HEK293T (cell line): ENCODE measurements around the gene MVB12B.

ENCODE experiments used
- BHLHE40 ChIP-seq: fragments of 450-650 bp; IDR thresholded peaks from 2 replicates; pipeline ENCODE4 v1.6.1; 2016; ENCODE audit warnings: mild to moderate bottlenecking, moderate library complexity, borderline replicate concordance
- L3MBTL2 ChIP-seq: fragments of 450-650 bp; conservative IDR thresholded peaks from 2 replicates; pipeline ENCODE4 v1.6.1; 2016; ENCODE audit warnings: mild to moderate bottlenecking
- SP1 ChIP-seq: fragments of 450-650 bp; IDR thresholded peaks from 2 replicates; pipeline ENCODE4 v1.6.1; 2017

DNA sequence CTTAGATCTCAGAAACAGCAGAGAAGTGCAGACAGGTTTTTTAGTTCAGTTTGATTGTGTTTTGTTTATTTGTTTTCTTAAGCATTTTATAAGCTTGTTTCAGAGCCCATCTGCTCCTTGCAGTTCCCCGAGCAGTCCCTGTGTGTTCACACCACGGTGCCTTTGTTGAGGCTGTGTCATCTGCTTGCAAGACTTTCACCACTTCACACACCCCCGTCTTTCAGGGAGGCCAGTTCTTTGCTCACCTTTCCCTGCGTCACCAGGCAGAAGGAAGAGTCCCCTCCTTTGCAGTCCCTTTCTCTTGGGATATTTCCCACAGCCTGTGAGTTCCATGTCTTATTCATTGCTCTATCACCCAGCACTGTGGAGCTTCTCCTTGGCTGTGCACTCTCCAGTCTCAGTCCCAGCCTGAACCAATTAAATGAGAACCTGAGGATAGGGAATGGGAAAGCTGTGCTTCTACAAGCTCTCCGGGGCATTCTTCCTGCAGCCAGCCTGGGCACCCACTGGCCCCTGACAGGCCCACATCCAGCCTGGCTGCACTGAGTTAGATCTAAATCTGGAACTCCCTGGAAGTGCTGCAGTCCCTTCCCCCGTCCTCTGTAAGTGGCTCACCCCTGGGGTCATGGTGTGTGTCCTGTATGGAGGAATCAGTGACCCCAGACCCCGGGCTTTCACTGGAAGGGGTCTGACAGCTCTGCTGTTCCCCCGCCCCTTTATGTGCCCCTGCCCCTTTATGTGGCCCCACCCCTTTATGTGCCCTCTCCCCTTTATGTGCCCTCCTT, 5.5 kb downstream of the MVB12B start:
- TF ChIP-seq L3MBTL2 (no peak), SP1 (no peak), BHLHE40 (no peak)
